HL-60 (cell line): ENCODE measurements around the gene CCDC169.

Source experiments
- GABPA ChIP-seq: IDR thresholded peaks from 2 replicates; pipeline ENCODE4 v1.6.1; 2012; ENCODE audit warnings: low read depth
- POLR2AphosphoS5 ChIP-seq: IDR thresholded peaks from 2 replicates; pipeline ENCODE4 v1.6.1; 2012; ENCODE audit warnings: low read depth
- TF ChIP-seq, protein P1 (sequence below): IDR thresholded peaks from one replicate; pipeline ENCODE4 v1.5.1; 2011; ENCODE audit warnings: low read length, control low read depth, inconsistent platforms; ENCODE audit not compliant: insufficient read depth

DNA sequence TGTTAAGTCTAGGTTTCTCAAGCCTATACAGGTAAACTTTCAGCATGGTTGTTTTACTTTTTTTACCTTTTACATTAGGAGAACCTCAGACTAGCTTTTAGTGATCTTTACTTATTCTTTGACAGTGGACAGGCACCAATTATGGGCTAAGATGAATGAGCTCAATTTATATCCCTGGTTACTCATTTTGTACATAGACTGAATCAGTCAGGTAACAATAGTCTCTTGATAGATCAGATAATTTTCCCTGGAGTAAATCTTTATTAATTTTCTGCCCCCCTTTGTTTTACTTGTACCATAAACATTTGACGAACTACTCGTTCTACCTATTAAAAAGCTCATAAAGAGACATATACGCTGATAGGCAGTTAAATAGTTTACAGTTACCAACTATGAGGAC, 25.8 kb upstream of the CCDC169 start:
- TF ChIP-seq, protein P1, sequence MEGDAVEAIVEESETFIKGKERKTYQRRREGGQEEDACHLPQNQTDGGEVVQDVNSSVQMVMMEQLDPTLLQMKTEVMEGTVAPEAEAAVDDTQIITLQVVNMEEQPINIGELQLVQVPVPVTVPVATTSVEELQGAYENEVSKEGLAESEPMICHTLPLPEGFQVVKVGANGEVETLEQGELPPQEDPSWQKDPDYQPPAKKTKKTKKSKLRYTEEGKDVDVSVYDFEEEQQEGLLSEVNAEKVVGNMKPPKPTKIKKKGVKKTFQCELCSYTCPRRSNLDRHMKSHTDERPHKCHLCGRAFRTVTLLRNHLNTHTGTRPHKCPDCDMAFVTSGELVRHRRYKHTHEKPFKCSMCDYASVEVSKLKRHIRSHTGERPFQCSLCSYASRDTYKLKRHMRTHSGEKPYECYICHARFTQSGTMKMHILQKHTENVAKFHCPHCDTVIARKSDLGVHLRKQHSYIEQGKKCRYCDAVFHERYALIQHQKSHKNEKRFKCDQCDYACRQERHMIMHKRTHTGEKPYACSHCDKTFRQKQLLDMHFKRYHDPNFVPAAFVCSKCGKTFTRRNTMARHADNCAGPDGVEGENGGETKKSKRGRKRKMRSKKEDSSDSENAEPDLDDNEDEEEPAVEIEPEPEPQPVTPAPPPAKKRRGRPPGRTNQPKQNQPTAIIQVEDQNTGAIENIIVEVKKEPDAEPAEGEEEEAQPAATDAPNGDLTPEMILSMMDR = no peak
- TF ChIP-seq POLR2AphosphoS5 (no peak), GABPA (no peak)
